Psoas muscle (tissue), 8 donors: ENCODE data around the gene RANBP10. TPM values are rescaled to one million over a fixed set of nuclear protein-coding genes. Genes with fewer than 3 reads are reported as not detected.

Experiments used
- ATAC-seq, 4 donors: fragments of 200-7000 bp; cut with Tn5 transposase; one replicate each; pipeline ENCODE4 v1.9.1; 2020; ENCODE audit warnings: moderate library complexity in 3 of 4, mild to moderate bottlenecking in 2 of 4
- DNase-seq, 2 donors: peaks; one replicate each; pipeline ENCODE4 v3.0.0-alpha.2; 2020
- H3K27ac ChIP-seq: fragments of 200-600 bp; one replicate; pipeline ENCODE4 v1.8.0; 2022
- H3K27me3 ChIP-seq, 3 donors: fragments of 200-600 bp in 1 of 3; one replicate each; pipeline versions ENCODE4 v1.6.1 to v1.8.0; 2013 to 2022; ENCODE audit warnings: low read length in 2 of 3, mild to moderate bottlenecking in 2 of 3, moderate library complexity in 1 of 3; ENCODE audit not compliant: insufficient read depth in 3 of 3
- H3K36me3 ChIP-seq, 2 donors: fragments of 200-600 bp in 1 of 2; one replicate each; pipeline versions ENCODE4 v1.6.1 to v1.8.0; 2013 to 2022; ENCODE audit warnings: low read depth in 1 of 2, mild to moderate bottlenecking in 1 of 2, moderate library complexity in 1 of 2; ENCODE audit not compliant: insufficient read depth in 1 of 2
- H3K4me1 ChIP-seq: fragments of 200-600 bp; one replicate; pipeline ENCODE4 v1.8.0; 2022
- H3K4me3 ChIP-seq: fragments of 200-600 bp; one replicate; pipeline ENCODE4 v1.8.0; 2022; ENCODE audit warnings: mild to moderate bottlenecking
- H3K9me3 ChIP-seq: fragments of 200-600 bp; one replicate; pipeline ENCODE4 v1.8.0; 2022
- WGBS, 3 donors: extraction: QIAGEN DNeasy Blood & Tissue Kit; methylation state at CpG; one replicate each; pipeline versions ENCODE4 v1.1.6 to v1.1.7; 2013; 5-methylcytosine and 5-hydroxymethylcytosine counted together
- intact Hi-C, 2 donors: fragments of 100-400 bp; cut with DNase I; formaldehyde crosslinking; loops; one replicate each; pipeline versions ENCODE4 v1.11.0 to v1.14.2; 2022
- polyA plus RNA-seq, 3 donors: library from polyadenylated mRNA; stranded (reverse); fragments of 200-250 nt; gene quantifications; one replicate each; pipeline ENCODE4 v1.2.3, GENCODE V29; 2013
- total RNA-seq, 4 donors: library from RNA; stranded (reverse); fragmentation: NEBNext Ultra II Directional in 2 of 4; extraction: Animal tissue kit (Norgen Biotek cat#: 25700) in 2 of 4; gene quantifications; one replicate each; pipeline versions ENCODE4 v1.2.1 to v1.2.4, GENCODE V29; 2021 to 2023
- TF ChIP-seq, protein P1 (sequence below): fragments of 200-600 bp; IDR thresholded peaks from one replicate; pipeline ENCODE4 v1.8.0; 2022; ENCODE audit warnings: antibody characterized with exemption
- donor health status: healthy with polysubstance abuse.
- donor health status: DM: no; HTN: no; CAD: no; lungs with moderate emphysema.
- donor health status: Bipolar disorder and iron deficiency.
- donor health status: healthy.
- donor health status: DM: yes; HTN: yes; CAD: no.
- donor health status: DM: no; HTN: no; CAD: no.
- donor health status: DM: no; HTN: no; CAD: no.
- donor health status: DM: yes; HTN: yes; CAD: no.

The RANBP10 gene
- total and polyA plus RNA-seq, 7 donors: 9.1 to 27.9 (median 17.6) TPM

DNA sequence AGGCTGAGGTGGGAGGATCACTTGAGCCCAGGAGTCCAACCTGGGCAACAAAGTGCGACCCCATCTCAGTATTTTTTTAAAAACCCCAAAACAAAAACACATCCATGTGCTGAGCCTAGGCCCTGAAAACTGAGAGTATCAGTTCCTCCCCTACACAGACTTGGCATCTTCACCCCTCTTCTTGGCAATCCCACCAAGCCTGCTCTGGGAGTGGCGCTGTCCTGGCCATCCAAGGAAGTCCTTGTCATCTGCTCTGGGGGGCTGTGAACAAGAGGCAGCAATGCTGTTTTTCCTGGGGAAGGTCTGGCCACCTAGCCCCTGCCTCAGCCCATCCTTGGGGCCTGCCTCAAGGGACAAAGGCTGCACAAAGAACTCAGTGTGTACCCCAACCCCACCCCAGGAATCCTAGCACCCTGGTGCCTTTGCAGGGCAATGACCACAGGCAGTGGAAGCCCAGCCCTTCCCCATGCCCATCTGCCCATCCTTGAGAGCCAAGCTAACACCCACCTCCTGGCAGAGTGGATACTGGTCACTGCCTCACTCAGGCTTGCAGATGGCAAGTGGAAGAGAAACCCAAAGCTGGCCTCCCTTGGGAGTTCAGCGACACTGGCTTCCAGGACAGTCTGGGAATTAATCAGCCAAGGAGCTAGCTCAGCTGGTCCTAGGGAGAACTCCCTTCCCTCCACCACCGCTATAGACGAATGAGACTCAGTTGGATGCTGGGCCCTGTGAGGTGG is 72.5 kb downstream of the RANBP10 start:
- no peaks in the 10 kb centered on the region for H3K4me1 ChIP-seq
- H3K9me3 ChIP-seq: no peaks in the 10 kb centered on the region
- ATAC-seq: peak in 1 of 4 donors; percentile 23
- DNase-seq: no peak
- intact Hi-C loops: loop anchor here in 1 of 2 donors (5.0 kb wide), 1 partner anchor 43 kb away; no protein-coding TSS in a partner anchor
- WGBS, 3 donors: 55 to 81% (median 62%) methylated on average over 5 of the region's 5 CpGs
- no peak overlapping the region for H3K27ac ChIP-seq
- no peaks in the 10 kb centered on the region for H3K27me3 ChIP-seq
- TF ChIP-seq, protein P1, sequence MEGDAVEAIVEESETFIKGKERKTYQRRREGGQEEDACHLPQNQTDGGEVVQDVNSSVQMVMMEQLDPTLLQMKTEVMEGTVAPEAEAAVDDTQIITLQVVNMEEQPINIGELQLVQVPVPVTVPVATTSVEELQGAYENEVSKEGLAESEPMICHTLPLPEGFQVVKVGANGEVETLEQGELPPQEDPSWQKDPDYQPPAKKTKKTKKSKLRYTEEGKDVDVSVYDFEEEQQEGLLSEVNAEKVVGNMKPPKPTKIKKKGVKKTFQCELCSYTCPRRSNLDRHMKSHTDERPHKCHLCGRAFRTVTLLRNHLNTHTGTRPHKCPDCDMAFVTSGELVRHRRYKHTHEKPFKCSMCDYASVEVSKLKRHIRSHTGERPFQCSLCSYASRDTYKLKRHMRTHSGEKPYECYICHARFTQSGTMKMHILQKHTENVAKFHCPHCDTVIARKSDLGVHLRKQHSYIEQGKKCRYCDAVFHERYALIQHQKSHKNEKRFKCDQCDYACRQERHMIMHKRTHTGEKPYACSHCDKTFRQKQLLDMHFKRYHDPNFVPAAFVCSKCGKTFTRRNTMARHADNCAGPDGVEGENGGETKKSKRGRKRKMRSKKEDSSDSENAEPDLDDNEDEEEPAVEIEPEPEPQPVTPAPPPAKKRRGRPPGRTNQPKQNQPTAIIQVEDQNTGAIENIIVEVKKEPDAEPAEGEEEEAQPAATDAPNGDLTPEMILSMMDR: no peak
- H3K36me3 ChIP-seq: peaks cover 0 to 48% of the 10 kb centered on the region in 2 donors
- H3K4me3 ChIP-seq: no peak overlapping the region

DNA sequence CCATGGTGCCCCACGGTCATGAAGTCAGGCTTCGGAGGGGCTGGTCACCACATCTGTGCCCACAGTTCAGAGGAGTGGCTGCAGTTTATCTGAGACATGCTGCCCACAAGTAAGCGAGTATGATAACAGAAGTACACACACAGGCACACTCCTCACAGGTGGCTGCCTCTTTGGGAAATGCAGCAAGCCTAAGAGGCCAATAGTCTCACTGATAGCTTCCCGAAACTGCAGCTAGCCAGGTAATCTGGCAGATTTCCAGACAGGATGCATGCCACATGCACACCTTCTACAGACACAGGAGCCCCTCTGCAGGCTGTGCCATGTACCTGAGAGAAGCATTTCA is 74.6 kb downstream of the RANBP10 start:
- H3K36me3 ChIP-seq: peaks cover 3 to 70% of the 10 kb centered on the region in 2 donors
- DNase-seq: no peak
- no peaks in the 10 kb centered on the region for H3K9me3 ChIP-seq
- H3K4me3 ChIP-seq: no peak overlapping the region
- no peak for ATAC-seq
- no peaks in the 10 kb centered on the region for H3K4me1 ChIP-seq
- intact Hi-C loops: loop anchor here in 1 of 2 donors (5.0 kb wide), 1 partner anchor 46 kb away; no protein-coding TSS in a partner anchor
- H3K27me3 ChIP-seq: no peaks in the 10 kb centered on the region
- TF ChIP-seq, protein P1: no peak
- WGBS, 3 donors: 86 to 92% (median 91%) methylated on average over 4 of the region's 4 CpGs
- no peak overlapping the region for H3K27ac ChIP-seq

DNA sequence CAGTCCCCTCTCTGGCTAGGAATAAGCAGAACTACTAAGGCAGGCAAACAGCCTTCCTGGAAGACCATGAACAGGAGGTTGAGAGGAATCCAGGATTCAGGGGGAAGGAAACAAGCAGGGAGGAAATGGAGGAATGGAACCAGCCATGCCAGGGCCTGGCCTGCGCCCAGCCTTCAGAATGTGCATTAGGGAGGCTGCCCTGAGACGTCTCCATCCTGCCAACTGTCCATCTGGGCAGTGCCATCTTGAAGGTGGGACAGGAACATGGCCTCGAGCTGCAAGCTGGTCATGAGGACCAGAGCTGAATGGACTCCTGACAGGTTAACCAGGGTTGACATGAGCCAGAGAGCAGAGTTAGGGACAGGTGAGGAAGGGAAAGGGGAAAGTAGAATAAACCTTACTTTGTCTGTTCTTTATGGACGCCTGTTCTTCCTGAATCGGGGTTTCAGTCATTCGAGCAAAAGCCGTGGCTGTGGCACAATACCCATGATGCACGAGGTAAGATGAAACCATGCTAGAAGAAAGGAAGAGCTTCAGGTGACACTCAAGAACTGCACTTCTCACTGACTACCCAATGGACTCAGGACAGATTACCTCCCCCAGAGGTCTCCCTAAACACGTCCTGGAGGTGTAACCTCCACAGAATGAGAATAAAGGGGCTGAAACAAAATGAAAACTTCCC is 75.1 kb downstream of the RANBP10 start:
- 81 to 95% (median 84%) methylated on average over 9 of the region's 9 CpGs for WGBS, 3 donors
- DNase-seq (no peak), ATAC-seq (no peak)
- no peaks in the 10 kb centered on the region for H3K27me3 ChIP-seq
- TF ChIP-seq, protein P1: no peak
- H3K27ac ChIP-seq: no peak overlapping the region
- peaks cover 3 to 75% of the 10 kb centered on the region in 2 donors for H3K36me3 ChIP-seq
- intact Hi-C loops: loop anchor here in 1 of 2 donors (5.0 kb wide), 1 partner anchor 46 kb away; no protein-coding TSS in a partner anchor
- no peak overlapping the region for H3K4me3 ChIP-seq
- H3K9me3 ChIP-seq: no peaks in the 10 kb centered on the region
- H3K4me1 ChIP-seq: no peaks in the 10 kb centered on the region

DNA sequence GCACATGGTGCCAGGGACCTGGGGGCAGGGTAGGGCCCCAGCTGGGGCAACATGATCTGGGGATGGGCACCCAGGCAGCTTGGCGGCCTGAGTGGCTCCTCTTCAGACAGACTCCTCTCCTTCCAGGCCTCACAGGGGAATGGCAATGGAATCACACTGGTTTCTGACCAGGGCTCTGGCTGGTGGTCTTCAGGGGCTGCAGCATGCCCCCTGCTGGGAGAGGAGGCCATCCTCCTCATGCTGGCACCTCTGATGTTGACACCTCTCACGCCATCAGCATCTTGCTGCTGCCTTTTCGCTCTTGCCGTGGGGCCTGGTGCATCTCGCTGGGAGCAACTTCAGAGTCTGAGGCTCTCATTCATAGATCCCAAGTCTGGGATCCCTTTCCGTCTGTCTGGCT is 76.0 kb downstream of the RANBP10 start:
- WGBS, 3 donors: 88 to 93% (median 91%) methylated on average over 6 of the region's 6 CpGs
- H3K36me3 ChIP-seq: peaks cover 3 to 84% of the 10 kb centered on the region in 2 donors
- DNase-seq (no peak), ATAC-seq (no peak)
- TF ChIP-seq, protein P1: no peak
- no peaks in the 10 kb centered on the region for H3K9me3 ChIP-seq
- no peaks in the 10 kb centered on the region for H3K27me3 ChIP-seq
- H3K27ac ChIP-seq: no peak overlapping the region
- intact Hi-C loops: loop anchor here in 1 of 2 donors (5.0 kb wide), 1 partner anchor 47 kb away; no protein-coding TSS in a partner anchor
- H3K4me3 ChIP-seq: no peak overlapping the region
- no peaks in the 10 kb centered on the region for H3K4me1 ChIP-seq
